ENCODE measurements around the gene FOXJ1. TPM values are rescaled to one million over a fixed set of nuclear protein-coding genes. Genes with fewer than 3 reads are reported as not detected.

FOXJ1 gene
- total RNA-seq, 1 experiment from 2014 or later: not detected

GRCh38 chr17:76166168-76166567 is 25.1 kb upstream of the FOXJ1 start:
- Histone ChIP-seq H3K4me2 (ENCODE audit: low read depth, low read length, poor library complexity, severe bottlenecking) (no peak overlapping the region), H3K4me3 (ENCODE audit: low read length) (no peak overlapping the region), H3K9me2 (replicated peaks; ENCODE audit: insufficient read depth, low read length) (no peaks in the 10 kb centered on the region), H3K36me3 (ENCODE audit: insufficient read depth, low read length) (no peaks in the 10 kb centered on the region), H3K9me3 (ENCODE audit: low read length) (no peaks in the 10 kb centered on the region), H3K9ac (ENCODE audit: low read length) (no peak overlapping the region), H3K4me1 (ENCODE audit: low read length) (no peaks in the 10 kb centered on the region), H3K27ac (ENCODE audit: low read length) (no peak overlapping the region), H3K79me2 (ENCODE audit: low read length) (no peaks in the 10 kb centered on the region), H3K27me3 (ENCODE audit: low read length) (no peaks in the 10 kb centered on the region), H2AFZ (ENCODE audit: low read length) (no peak overlapping the region), H4K20me1 (ENCODE audit: insufficient read depth, low read depth, low read length) (no peaks in the 10 kb centered on the region)
- DNase-seq: no peak

GRCh38 chr17:76164331-76164730 is 23.3 kb upstream of the FOXJ1 start:
- Histone ChIP-seq H2AFZ (ENCODE audit: low read length) (no peak overlapping the region), H3K4me3 (ENCODE audit: low read length) (no peak overlapping the region), H3K4me1 (ENCODE audit: low read length) (no peaks in the 10 kb centered on the region), H3K9me2 (replicated peaks; ENCODE audit: insufficient read depth, low read length) (no peaks in the 10 kb centered on the region), H3K79me2 (ENCODE audit: low read length) (no peaks in the 10 kb centered on the region), H3K4me2 (ENCODE audit: low read depth, low read length, poor library complexity, severe bottlenecking) (no peak overlapping the region), H4K20me1 (ENCODE audit: insufficient read depth, low read depth, low read length) (no peaks in the 10 kb centered on the region), H3K9ac (ENCODE audit: low read length) (no peak overlapping the region), H3K36me3 (ENCODE audit: insufficient read depth, low read length) (no peaks in the 10 kb centered on the region), H3K27me3 (ENCODE audit: low read length) (no peaks in the 10 kb centered on the region), H3K9me3 (ENCODE audit: low read length) (no peaks in the 10 kb centered on the region), H3K27ac (ENCODE audit: low read length) (no peak overlapping the region)
- no peak for DNase-seq

- Histone ChIP-seq H4K20me1 (ENCODE audit: insufficient read depth, low read depth, low read length) (no peaks in the 10 kb centered on the region), H3K4me1 (ENCODE audit: low read length) (no peaks in the 10 kb centered on the region), H3K9me3 (ENCODE audit: low read length) (no peaks in the 10 kb centered on the region), H3K4me2 (ENCODE audit: low read depth, low read length, poor library complexity, severe bottlenecking) (no peak overlapping the region), H3K36me3 (ENCODE audit: insufficient read depth, low read length) (no peaks in the 10 kb centered on the region), H3K27me3 (ENCODE audit: low read length) (no peaks in the 10 kb centered on the region), H2AFZ (ENCODE audit: low read length) (no peak overlapping the region), H3K9me2 (replicated peaks; ENCODE audit: insufficient read depth, low read length) (no peaks in the 10 kb centered on the region), H3K9ac (ENCODE audit: low read length) (no peak overlapping the region), H3K79me2 (ENCODE audit: low read length) (no peaks in the 10 kb centered on the region), H3K4me3 (ENCODE audit: low read length) (no peak overlapping the region), H3K27ac (ENCODE audit: low read length) (no peak overlapping the region)
- DNase-seq: no peak
These were observed 22.9 kb upstream of the FOXJ1 start for GRCh38 chr17:76163919-76164318.

- Histone ChIP-seq H3K27me3 (ENCODE audit: low read length) (no peaks in the 10 kb centered on the region), H2AFZ (ENCODE audit: low read length) (no peak overlapping the region), H3K4me2 (ENCODE audit: low read depth, low read length, poor library complexity, severe bottlenecking) (no peak overlapping the region), H3K4me1 (ENCODE audit: low read length) (no peaks in the 10 kb centered on the region), H3K79me2 (ENCODE audit: low read length) (no peaks in the 10 kb centered on the region), H3K9me2 (replicated peaks; ENCODE audit: insufficient read depth, low read length) (no peaks in the 10 kb centered on the region), H3K27ac (ENCODE audit: low read length) (no peak overlapping the region), H4K20me1 (ENCODE audit: insufficient read depth, low read depth, low read length) (no peaks in the 10 kb centered on the region), H3K9ac (ENCODE audit: low read length) (no peak overlapping the region), H3K4me3 (ENCODE audit: low read length) (no peak overlapping the region), H3K9me3 (ENCODE audit: low read length) (no peaks in the 10 kb centered on the region), H3K36me3 (ENCODE audit: insufficient read depth, low read length) (no peaks in the 10 kb centered on the region)
- DNase-seq: no peak
These were observed 20.7 kb upstream of the FOXJ1 start for GRCh38 chr17:76161619-76162266.

GRCh38 chr17:76160896-76161528 is 20.0 kb upstream of the FOXJ1 start:
- Histone ChIP-seq H3K4me3 (ENCODE audit: low read length) (no peak overlapping the region), H3K9me2 (replicated peaks; ENCODE audit: insufficient read depth, low read length) (no peaks in the 10 kb centered on the region), H3K27me3 (ENCODE audit: low read length) (no peaks in the 10 kb centered on the region), H3K4me2 (ENCODE audit: low read depth, low read length, poor library complexity, severe bottlenecking) (no peak overlapping the region), H2AFZ (ENCODE audit: low read length) (no peak overlapping the region), H3K9me3 (ENCODE audit: low read length) (no peaks in the 10 kb centered on the region), H3K9ac (ENCODE audit: low read length) (no peak overlapping the region), H3K79me2 (ENCODE audit: low read length) (no peaks in the 10 kb centered on the region), H3K27ac (ENCODE audit: low read length) (no peak overlapping the region), H3K4me1 (ENCODE audit: low read length) (no peaks in the 10 kb centered on the region), H4K20me1 (ENCODE audit: insufficient read depth, low read depth, low read length) (no peaks in the 10 kb centered on the region), H3K36me3 (ENCODE audit: insufficient read depth, low read length) (no peaks in the 10 kb centered on the region)
- DNase-seq: no peak

- no peak overlapping the region for H3K4me2 ChIP-seq (ENCODE audit: low read depth, low read length, poor library complexity, severe bottlenecking)
- no peak overlapping the region for H3K9ac ChIP-seq (ENCODE audit: low read length)
- DNase-seq: no peak
- H2AFZ ChIP-seq (ENCODE audit: low read length): no peak overlapping the region
- no peaks in the 10 kb centered on the region for H3K9me3 ChIP-seq (ENCODE audit: low read length)
- no peak overlapping the region for H3K27ac ChIP-seq (ENCODE audit: low read length)
- no peaks in the 10 kb centered on the region for H3K36me3 ChIP-seq (ENCODE audit: insufficient read depth, low read length)
- H3K4me3 ChIP-seq (ENCODE audit: low read length): no peak overlapping the region
- no peaks in the 10 kb centered on the region for H3K79me2 ChIP-seq (ENCODE audit: low read length)
- H3K9me2 ChIP-seq (replicated peaks; ENCODE audit: insufficient read depth, low read length): no peaks in the 10 kb centered on the region
- no peaks in the 10 kb centered on the region for H3K4me1 ChIP-seq (ENCODE audit: low read length)
- no peaks in the 10 kb centered on the region for H4K20me1 ChIP-seq (ENCODE audit: insufficient read depth, low read depth, low read length)
- no peaks in the 10 kb centered on the region for H3K27me3 ChIP-seq (ENCODE audit: low read length)
These were observed 18.1 kb upstream of the FOXJ1 start for GRCh38 chr17:76159157-76159556.

- Histone ChIP-seq H3K36me3 (ENCODE audit: insufficient read depth, low read length) (no peaks in the 10 kb centered on the region), H3K27me3 (ENCODE audit: low read length) (no peaks in the 10 kb centered on the region), H3K4me3 (ENCODE audit: low read length) (no peak overlapping the region), H3K27ac (ENCODE audit: low read length) (no peak overlapping the region), H3K79me2 (ENCODE audit: low read length) (no peaks in the 10 kb centered on the region), H4K20me1 (ENCODE audit: insufficient read depth, low read depth, low read length) (no peaks in the 10 kb centered on the region), H3K4me2 (ENCODE audit: low read depth, low read length, poor library complexity, severe bottlenecking) (no peak overlapping the region), H3K4me1 (ENCODE audit: low read length) (no peaks in the 10 kb centered on the region), H3K9me2 (replicated peaks; ENCODE audit: insufficient read depth, low read length) (no peaks in the 10 kb centered on the region), H3K9ac (ENCODE audit: low read length) (no peak overlapping the region), H3K9me3 (ENCODE audit: low read length) (no peaks in the 10 kb centered on the region), H2AFZ (ENCODE audit: low read length) (no peak overlapping the region)
- no peak for DNase-seq
These were observed 16.7 kb upstream of the FOXJ1 start for GRCh38 chr17:76157759-76158158.

GRCh38 chr17:76156662-76156991 is 15.6 kb upstream of the FOXJ1 start:
- no peak for DNase-seq
- Histone ChIP-seq H3K4me2 (ENCODE audit: low read depth, low read length, poor library complexity, severe bottlenecking) (no peak overlapping the region), H3K79me2 (ENCODE audit: low read length) (no peaks in the 10 kb centered on the region), H3K36me3 (ENCODE audit: insufficient read depth, low read length) (no peaks in the 10 kb centered on the region), H3K27ac (ENCODE audit: low read length) (no peak overlapping the region), H2AFZ (ENCODE audit: low read length) (no peak overlapping the region), H3K9me3 (ENCODE audit: low read length) (no peaks in the 10 kb centered on the region), H3K9me2 (replicated peaks; ENCODE audit: insufficient read depth, low read length) (no peaks in the 10 kb centered on the region), H3K27me3 (ENCODE audit: low read length) (no peaks in the 10 kb centered on the region), H3K4me3 (ENCODE audit: low read length) (no peak overlapping the region), H3K9ac (ENCODE audit: low read length) (no peak overlapping the region), H4K20me1 (ENCODE audit: insufficient read depth, low read depth, low read length) (no peaks in the 10 kb centered on the region), H3K4me1 (ENCODE audit: low read length) (no peaks in the 10 kb centered on the region)

Measured in Karpas-422 (cell line).